Measurements from ENCODE around the gene TOR1A. TPM values are rescaled to one million over a fixed set of nuclear protein-coding genes. Genes with fewer than 3 reads are reported as not detected.

The TOR1A gene
- total RNA-seq, 1 donor from 2014 or later: 29.5 TPM

DNA sequence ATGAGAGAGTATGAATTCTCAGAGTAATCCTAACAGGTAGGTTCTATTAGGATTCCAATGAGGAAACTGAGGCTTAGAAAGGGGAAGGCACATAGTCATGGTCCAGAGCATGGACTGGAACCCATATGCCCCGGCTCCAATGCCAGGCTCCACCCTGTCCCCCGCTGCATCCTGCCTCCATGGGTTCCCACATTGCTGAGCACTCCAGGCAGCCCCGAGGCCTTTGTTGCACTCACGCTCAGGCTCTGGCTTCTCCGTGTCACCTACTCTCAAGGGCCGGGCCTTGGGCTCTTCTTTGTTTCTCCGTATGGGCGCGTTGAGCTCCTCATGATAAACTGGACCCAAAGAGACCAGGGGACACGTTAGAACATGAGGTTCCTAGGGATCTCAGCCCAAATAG lies 5.0 kb upstream of the TOR1A start:
- DNase-seq: no peak
- H3K4me1 Mint-ChIP-seq: peaks cover 11% of the 10 kb centered on the region
- no peaks in the 10 kb centered on the region for H3K9me3 Mint-ChIP-seq
- no peak overlapping the region for H3K27ac Mint-ChIP-seq
- POLR2A ChIA-PET: no interaction called here
- H3K4me3 Mint-ChIP-seq: no peak overlapping the region
- intact Hi-C loops (cut with micrococcal nuclease): no loop called here
- peaks cover 54% of the 10 kb centered on the region for H3K36me3 Mint-ChIP-seq (ENCODE audit: low read depth)
- no peak for ATAC-seq (ENCODE audit: low read depth)
- TF ChIP-seq CTCF (IDR thresholded peaks at IDR 0.05): no peak
- no peaks in the 10 kb centered on the region for H3K27me3 Mint-ChIP-seq
- CTCF ChIA-PET: no interaction called here

DNA sequence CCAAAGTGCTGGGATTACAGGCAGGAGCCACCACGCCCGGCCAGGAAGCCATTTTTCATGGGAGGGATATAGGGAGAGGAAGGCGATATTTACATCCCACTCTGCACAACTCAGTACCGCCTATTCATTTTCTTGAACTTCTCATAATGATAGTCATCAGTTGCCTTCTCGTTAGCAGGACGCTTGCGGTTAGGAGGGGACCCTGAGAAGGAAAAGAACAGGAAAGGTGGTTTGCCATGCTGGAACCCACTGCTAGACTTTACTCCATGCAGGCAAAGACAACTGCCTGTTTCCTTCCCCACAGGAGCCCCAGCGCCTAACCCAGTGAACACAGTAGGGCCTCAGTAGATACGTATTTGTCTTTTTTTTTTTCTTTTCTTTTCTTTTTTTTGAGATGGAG lies 4.1 kb upstream of the TOR1A start:
- intact Hi-C loops (cut with micrococcal nuclease): no loop called here
- POLR2A ChIA-PET: interaction anchor here (0.5 kb wide), 1 partner anchor 10 kb away, joined by 3 read pairs; no protein-coding TSS in a partner anchor
- Mint-ChIP-seq H3K27ac (no peak overlapping the region), H3K36me3 (ENCODE audit: low read depth) (peaks cover 50% of the 10 kb centered on the region), H3K4me3 (no peak overlapping the region), H3K27me3 (no peaks in the 10 kb centered on the region), H3K4me1 (peaks cover 4% of the 10 kb centered on the region), H3K9me3 (no peaks in the 10 kb centered on the region)
- CTCF ChIA-PET: no interaction called here
- no peak for TF ChIP-seq CTCF (IDR thresholded peaks at IDR 0.05)
- no peak for ATAC-seq (ENCODE audit: low read depth)
- DNase-seq: no peak

- no peaks in the 10 kb centered on the region for H3K27me3 Mint-ChIP-seq
- intact Hi-C loops (cut with micrococcal nuclease): no loop called here
- no peak overlapping the region for H3K27ac Mint-ChIP-seq
- no peak for DNase-seq
- H3K36me3 Mint-ChIP-seq (ENCODE audit: low read depth): peaks cover 52% of the 10 kb centered on the region
- no peak for ATAC-seq (ENCODE audit: low read depth)
- no peaks in the 10 kb centered on the region for H3K9me3 Mint-ChIP-seq
- TF ChIP-seq CTCF (IDR thresholded peaks at IDR 0.05): no peak
- H3K4me1 Mint-ChIP-seq: peaks cover 13% of the 10 kb centered on the region
- ChIA-PET POLR2A (interaction anchor here (0.7 to 1.0 kb wide), 2 partner anchors 8 to 58 kb away, joined by 3 to 4 read pairs; partner anchors contain the start of genes C9orf78 and USP20), CTCF (no interaction called here)
- H3K4me3 Mint-ChIP-seq: no peak overlapping the region
Measured at GRCh38 chr9:129826759-129827158, 2.8 kb upstream of the TOR1A start.

DNA sequence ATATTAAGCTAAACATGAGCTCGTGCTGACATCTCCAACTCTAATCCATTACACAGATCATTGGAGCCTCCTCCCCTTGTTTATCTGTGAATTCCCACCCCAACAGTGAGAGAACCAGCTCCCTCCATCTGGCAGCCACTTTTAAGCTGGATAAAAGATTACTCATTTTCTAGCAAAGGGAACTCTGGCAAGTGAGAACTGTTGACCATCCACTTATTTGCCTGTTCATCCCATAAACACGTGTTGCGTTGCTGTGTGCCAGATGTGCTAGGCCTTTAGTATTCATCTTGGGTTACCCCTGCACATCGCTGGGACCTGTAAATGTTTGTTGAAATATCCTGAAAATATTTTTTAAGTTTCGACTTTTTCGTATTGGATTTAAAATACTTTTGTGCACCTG lies 2.4 kb upstream of the TOR1A start:
- peaks cover 48% of the 10 kb centered on the region for H3K36me3 Mint-ChIP-seq (ENCODE audit: low read depth)
- TF ChIP-seq CTCF (IDR thresholded peaks at IDR 0.05): no peak
- CTCF ChIA-PET: no interaction called here
- peaks cover 13% of the 10 kb centered on the region for H3K4me1 Mint-ChIP-seq
- ATAC-seq (ENCODE audit: low read depth) (no peak), DNase-seq (no peak)
- H3K4me3 Mint-ChIP-seq: no peak overlapping the region
- H3K27ac Mint-ChIP-seq: no peak overlapping the region
- H3K9me3 Mint-ChIP-seq: no peaks in the 10 kb centered on the region
- intact Hi-C loops (cut with micrococcal nuclease): no loop called here
- no peaks in the 10 kb centered on the region for H3K27me3 Mint-ChIP-seq
- POLR2A ChIA-PET: interaction anchor here (0.7 to 1.0 kb wide), 2 partner anchors 8 to 59 kb away, joined by 3 to 4 read pairs; partner anchors contain the start of genes C9orf78 and USP20

- Mint-ChIP-seq H3K27ac (peak overlapping the region; percentile 76), H3K4me3 (peak overlapping the region; percentile 85), H3K4me1 (peaks cover 13% of the 10 kb centered on the region), H3K36me3 (ENCODE audit: low read depth) (peaks cover 39% of the 10 kb centered on the region), H3K27me3 (no peaks in the 10 kb centered on the region), H3K9me3 (no peaks in the 10 kb centered on the region)
- ChIA-PET CTCF (no interaction called here), POLR2A (interaction anchor here (0.5 to 2.2 kb wide), 5 partner anchors 11 to 682 kb away, joined by 3 to 17 read pairs (median 3); partner anchors contain the start of genes C9orf78, FNBP1 and USP20)
- DNase-seq: no peak
- peak; percentile 3 for ATAC-seq (ENCODE audit: low read depth)
- intact Hi-C loops (cut with micrococcal nuclease): loop anchor here (5.0 kb wide), 1 partner anchor 229 kb away; the partner anchor contains the start of gene GPR107
- no peak for TF ChIP-seq CTCF (IDR thresholded peaks at IDR 0.05)
Measured at GRCh38 chr9:129823542-129823934, 398 bp downstream of the TOR1A start.
